ENCODE results near the gene P2RY8. TPM values are rescaled to one million over a fixed set of nuclear protein-coding genes. Genes with fewer than 3 reads are reported as not detected.
A peak's percentile ranks its signal among the peaks of the same experiment; 100 is the strongest.
"Not testable (repeated sequence)": the region's sequence is repeated elsewhere in the genome, so short reads cannot be mapped to it uniquely, and the experiment has no call there.

P2RY8 gene
- total and polyA plus RNA-seq, 2 donors from 2014 or later = 1.4 to 6.6 TPM

GRCh38 chrX:1476682-1477081 lies 60.3 kb downstream of the P2RY8 start:
- FAIRE-seq = no peak
- Histone ChIP-seq H3K27me3 (ENCODE audit: control insufficient read depth, insufficient read depth, low read length) (no peaks in the 10 kb centered on the region), H3K4me3 (ENCODE audit: low read length in 3 of 3) (no peak overlapping the region), H3K36me3 (ENCODE audit: control insufficient read depth in 2 of 3, insufficient read depth in 3 of 3, low read length in 3 of 3) (no peaks in the 10 kb centered on the region), H3K27ac (ENCODE audit: low read depth in 2 of 2, low read length in 2 of 2) (no peak overlapping the region), H3K4me1 (ENCODE audit: control insufficient read depth in 2 of 3, insufficient read depth in 2 of 3, low read depth in 1 of 3, low read length in 3 of 3) (peaks cover 0 to 5% (median 0%) of the 10 kb centered on the region in 3 donors), H3K9me3 (ENCODE audit: control insufficient read depth in 2 of 3, insufficient read depth in 1 of 3, low read length in 3 of 3) (peaks cover 0 to 5% (median 0%) of the 10 kb centered on the region in 3 donors), H3K9ac (ENCODE audit: low read length in 3 of 3) (no peak overlapping the region)
- TF ChIP-seq, protein P1, sequence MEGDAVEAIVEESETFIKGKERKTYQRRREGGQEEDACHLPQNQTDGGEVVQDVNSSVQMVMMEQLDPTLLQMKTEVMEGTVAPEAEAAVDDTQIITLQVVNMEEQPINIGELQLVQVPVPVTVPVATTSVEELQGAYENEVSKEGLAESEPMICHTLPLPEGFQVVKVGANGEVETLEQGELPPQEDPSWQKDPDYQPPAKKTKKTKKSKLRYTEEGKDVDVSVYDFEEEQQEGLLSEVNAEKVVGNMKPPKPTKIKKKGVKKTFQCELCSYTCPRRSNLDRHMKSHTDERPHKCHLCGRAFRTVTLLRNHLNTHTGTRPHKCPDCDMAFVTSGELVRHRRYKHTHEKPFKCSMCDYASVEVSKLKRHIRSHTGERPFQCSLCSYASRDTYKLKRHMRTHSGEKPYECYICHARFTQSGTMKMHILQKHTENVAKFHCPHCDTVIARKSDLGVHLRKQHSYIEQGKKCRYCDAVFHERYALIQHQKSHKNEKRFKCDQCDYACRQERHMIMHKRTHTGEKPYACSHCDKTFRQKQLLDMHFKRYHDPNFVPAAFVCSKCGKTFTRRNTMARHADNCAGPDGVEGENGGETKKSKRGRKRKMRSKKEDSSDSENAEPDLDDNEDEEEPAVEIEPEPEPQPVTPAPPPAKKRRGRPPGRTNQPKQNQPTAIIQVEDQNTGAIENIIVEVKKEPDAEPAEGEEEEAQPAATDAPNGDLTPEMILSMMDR (IDR thresholded peaks at IDR 0.05; ENCODE audit: borderline replicate concordance, extremely low read depth, insufficient read depth) = no peak
- no peak for DNase-seq
- intact Hi-C loops (cut with DNase I) = no loop called here

DNA sequence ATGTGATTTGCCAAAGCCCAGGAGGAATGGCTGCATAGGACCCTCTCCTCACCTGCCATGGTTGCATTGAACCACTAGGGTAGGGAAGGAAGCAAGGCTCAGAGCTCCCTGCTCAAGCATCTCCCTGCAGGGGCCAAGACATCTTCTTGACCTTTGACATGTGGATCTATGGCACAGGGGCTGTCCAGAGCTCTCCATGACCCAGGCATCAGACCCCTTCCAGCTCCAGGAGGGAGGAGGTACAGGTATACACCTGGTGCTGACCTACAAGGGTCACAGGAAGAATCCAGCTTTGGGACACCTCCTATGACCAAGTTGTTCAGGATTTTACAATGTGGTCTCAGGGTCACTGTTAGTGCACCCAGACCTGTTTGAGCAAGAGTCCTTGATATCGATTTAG lies 61.1 kb downstream of the P2RY8 start:
- H3K9ac ChIP-seq (ENCODE audit: low read length in 3 of 3) = no peak overlapping the region
- H3K9me3 ChIP-seq (ENCODE audit: control insufficient read depth in 2 of 3, insufficient read depth in 1 of 3, low read length in 3 of 3) = peaks cover 0 to 5% (median 0%) of the 10 kb centered on the region in 3 donors
- H3K27ac ChIP-seq (ENCODE audit: low read depth in 2 of 2, low read length in 2 of 2) = no peak overlapping the region
- intact Hi-C loops (cut with DNase I) = no loop called here
- peak in 1 of 5 donors; percentile 9 for DNase-seq
- TF ChIP-seq, protein P1 (IDR thresholded peaks at IDR 0.05; ENCODE audit: borderline replicate concordance, extremely low read depth, insufficient read depth) = no peak
- no peak overlapping the region for H3K4me3 ChIP-seq (ENCODE audit: low read length in 3 of 3)
- H3K4me1 ChIP-seq (ENCODE audit: control insufficient read depth in 2 of 3, insufficient read depth in 2 of 3, low read depth in 1 of 3, low read length in 3 of 3) = no peaks in the 10 kb centered on the region
- FAIRE-seq = no peak
- no peaks in the 10 kb centered on the region for H3K27me3 ChIP-seq (ENCODE audit: control insufficient read depth, insufficient read depth, low read length)
- no peaks in the 10 kb centered on the region for H3K36me3 ChIP-seq (ENCODE audit: control insufficient read depth in 2 of 3, insufficient read depth in 3 of 3, low read length in 3 of 3)

- H3K4me1 ChIP-seq (ENCODE audit: control insufficient read depth in 2 of 3, insufficient read depth in 2 of 3, low read depth in 1 of 3, low read length in 3 of 3) = no peaks in the 10 kb centered on the region
- no peak for DNase-seq
- no peak for FAIRE-seq
- TF ChIP-seq, protein P1 (IDR thresholded peaks at IDR 0.05; ENCODE audit: borderline replicate concordance, extremely low read depth, insufficient read depth) = no peak
- no peak overlapping the region for H3K27ac ChIP-seq (ENCODE audit: low read depth in 2 of 2, low read length in 2 of 2)
- intact Hi-C loops (cut with DNase I) = no loop called here
- peaks cover 0 to 5% (median 0%) of the 10 kb centered on the region in 3 donors for H3K9me3 ChIP-seq (ENCODE audit: control insufficient read depth in 2 of 3, insufficient read depth in 1 of 3, low read length in 3 of 3)
- H3K4me3 ChIP-seq (ENCODE audit: low read length in 3 of 3) = no peak overlapping the region
- H3K27me3 ChIP-seq (ENCODE audit: control insufficient read depth, insufficient read depth, low read length) = no peaks in the 10 kb centered on the region
- no peak overlapping the region for H3K9ac ChIP-seq (ENCODE audit: low read length in 3 of 3)
- no peaks in the 10 kb centered on the region for H3K36me3 ChIP-seq (ENCODE audit: control insufficient read depth in 2 of 3, insufficient read depth in 3 of 3, low read length in 3 of 3)
These were observed 61.5 kb downstream of the P2RY8 start for GRCh38 chrX:1475481-1475880.

GRCh38 chrX:1474593-1474992 lies 62.4 kb downstream of the P2RY8 start:
- H3K9me3 ChIP-seq (ENCODE audit: control insufficient read depth in 2 of 3, insufficient read depth in 1 of 3, low read length in 3 of 3); intact Hi-C loops (cut with DNase I); H3K36me3 ChIP-seq (ENCODE audit: control insufficient read depth in 2 of 3, insufficient read depth in 3 of 3, low read length in 3 of 3); H3K4me1 ChIP-seq (ENCODE audit: control insufficient read depth in 2 of 3, insufficient read depth in 2 of 3, low read depth in 1 of 3, low read length in 3 of 3); H3K4me3 ChIP-seq (ENCODE audit: low read length in 3 of 3); H3K9ac ChIP-seq (ENCODE audit: low read length in 3 of 3); H3K27ac ChIP-seq (ENCODE audit: low read depth in 2 of 2, low read length in 2 of 2); FAIRE-seq; DNase-seq; H3K27me3 ChIP-seq (ENCODE audit: control insufficient read depth, insufficient read depth, low read length): not testable (repeated sequence)
